Measurements from ENCODE around the gene CYTH1. TPM values are rescaled to one million over a fixed set of nuclear protein-coding genes. Genes with fewer than 3 reads are reported as not detected.

CYTH1 gene
- total and polyA plus RNA-seq, 7 experiments from 2014 or later: 297 to 452 (median 418) TPM

GRCh38 chr17:78706271-78706915 is 75.7 kb downstream of the CYTH1 start:
- ATAC-seq (no peak), DNase-seq (no peak)
- Mint-ChIP-seq H3K27me3 (no peaks in the 10 kb centered on the region), H3K36me3 (peaks cover 3 to 48% (median 25%) of the 10 kb centered on the region in 5 donors), H3K4me3 (no peak overlapping the region), H3K9me3 (no peaks in the 10 kb centered on the region), H3K4me1 (peaks cover 23 to 65% (median 49%) of the 10 kb centered on the region in 7 donors), H3K27ac (peak overlapping the region in 3 of 9 donors; percentile 2 to 43 (median 16))
- Histone ChIP-seq H3K9me3 (ENCODE audit: control insufficient read depth in 2 of 3, low read length in 3 of 3) (no peaks in the 10 kb centered on the region), H3K27me3 (ENCODE audit: control insufficient read depth in 2 of 2, insufficient read depth in 2 of 2, low read length in 2 of 2) (no peaks in the 10 kb centered on the region), H3K27ac (ENCODE audit: low read depth, low read length) (no peak overlapping the region), H3K36me3 (ENCODE audit: control insufficient read depth in 2 of 3, insufficient read depth in 3 of 3, low read length in 3 of 3) (peaks cover 21 to 73% (median 34%) of the 10 kb centered on the region in 3 experiments), H3K4me1 (ENCODE audit: control insufficient read depth in 2 of 2, insufficient read depth in 2 of 2, low read length in 2 of 2) (peaks cover 26 to 28% of the 10 kb centered on the region in 2 donors), H3K4me3 (ENCODE audit: low read length) (no peak overlapping the region)
- ChIA-PET CTCF (interaction anchor here (0.5 to 2.5 kb wide), 4 partner anchors 18 to 238 kb away, joined by 4 to 10 read pairs (median 4); no protein-coding TSS in a partner anchor), POLR2A (interaction anchor here (0.8 to 1.2 kb wide), 3 partner anchors 9 to 34 kb away, joined by 3 to 5 read pairs (median 4); no protein-coding TSS in a partner anchor)
- intact Hi-C loops (cut with micrococcal nuclease): loop anchor here in 1 of 2 donors (5.0 kb wide), 1 partner anchor 41 kb away; no protein-coding TSS in a partner anchor

DNA sequence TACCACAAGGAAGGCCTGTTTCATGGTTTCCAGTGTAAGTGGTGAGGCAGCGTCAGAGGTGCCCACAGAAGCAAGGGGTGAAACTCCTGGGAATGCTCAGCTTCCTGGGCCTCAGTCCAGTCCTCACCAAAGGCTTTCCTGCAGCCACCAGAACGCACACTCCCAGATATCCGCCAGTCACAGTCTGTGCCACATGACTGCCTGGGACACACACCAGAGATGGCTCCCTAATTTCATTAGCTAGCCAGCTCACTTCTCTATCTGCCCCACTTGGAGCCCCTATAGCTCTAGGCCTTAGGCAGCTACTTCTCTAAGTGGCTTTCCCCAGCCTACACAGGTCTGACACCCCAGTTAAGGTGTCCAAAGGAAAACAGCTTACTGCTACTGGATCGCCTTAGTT is 77.0 kb downstream of the CYTH1 start:
- H3K27ac Mint-ChIP-seq: peak overlapping the region in 7 of 9 donors; percentile 6 to 45 (median 20)
- no peak for ATAC-seq
- CTCF ChIA-PET: interaction anchor here (1.0 kb wide), 1 partner anchor 93 kb away, joined by 3 read pairs; no protein-coding TSS in a partner anchor
- peaks cover 19 to 55% (median 39%) of the 10 kb centered on the region in 7 donors for H3K4me1 Mint-ChIP-seq
- Histone ChIP-seq H3K27ac (ENCODE audit: low read depth, low read length) (no peak overlapping the region), H3K36me3 (ENCODE audit: control insufficient read depth in 2 of 3, insufficient read depth in 3 of 3, low read length in 3 of 3) (peaks cover 28 to 86% (median 38%) of the 10 kb centered on the region in 3 experiments), H3K9me3 (ENCODE audit: control insufficient read depth in 2 of 3, low read length in 3 of 3) (no peaks in the 10 kb centered on the region), H3K27me3 (ENCODE audit: control insufficient read depth in 2 of 2, insufficient read depth in 2 of 2, low read length in 2 of 2) (no peaks in the 10 kb centered on the region), H3K4me1 (ENCODE audit: control insufficient read depth in 2 of 2, insufficient read depth in 2 of 2, low read length in 2 of 2) (peaks cover 19 to 20% of the 10 kb centered on the region in 2 donors), H3K4me3 (ENCODE audit: low read length) (no peak overlapping the region)
- POLR2A ChIA-PET: interaction anchor here (0.7 to 1.1 kb wide), 3 partner anchors 31 to 139 kb away, joined by 3 read pairs; no protein-coding TSS in a partner anchor
- no peak for DNase-seq
- intact Hi-C loops (cut with micrococcal nuclease): loop anchor here in 1 of 2 donors (5.0 kb wide), 1 partner anchor 42 kb away; no protein-coding TSS in a partner anchor
- peaks cover 5 to 57% (median 26%) of the 10 kb centered on the region in 5 donors for H3K36me3 Mint-ChIP-seq
- no peaks in the 10 kb centered on the region for H3K9me3 Mint-ChIP-seq
- no peaks in the 10 kb centered on the region for H3K27me3 Mint-ChIP-seq
- no peak overlapping the region for H3K4me3 Mint-ChIP-seq

GRCh38 chr17:78704594-78704993 is 77.5 kb downstream of the CYTH1 start:
- no peak for ATAC-seq
- Histone ChIP-seq H3K27ac (ENCODE audit: low read depth, low read length) (no peak overlapping the region), H3K4me3 (ENCODE audit: low read length) (no peak overlapping the region), H3K27me3 (ENCODE audit: control insufficient read depth in 2 of 2, insufficient read depth in 2 of 2, low read length in 2 of 2) (no peaks in the 10 kb centered on the region), H3K9me3 (ENCODE audit: control insufficient read depth in 2 of 3, low read length in 3 of 3) (no peaks in the 10 kb centered on the region), H3K36me3 (ENCODE audit: control insufficient read depth in 2 of 3, insufficient read depth in 3 of 3, low read length in 3 of 3) (peaks cover 28 to 91% (median 40%) of the 10 kb centered on the region in 3 experiments), H3K4me1 (ENCODE audit: control insufficient read depth in 2 of 2, insufficient read depth in 2 of 2, low read length in 2 of 2) (peaks cover 14 to 16% of the 10 kb centered on the region in 2 donors)
- POLR2A ChIA-PET: interaction anchor here (0.7 to 1.1 kb wide), 2 partner anchors 127 to 139 kb away, joined by 3 read pairs; no protein-coding TSS in a partner anchor
- Mint-ChIP-seq H3K27me3 (no peaks in the 10 kb centered on the region), H3K4me3 (no peak overlapping the region), H3K4me1 (peaks cover 14 to 50% (median 34%) of the 10 kb centered on the region in 7 donors), H3K27ac (peak overlapping the region in 3 of 9 donors; percentile 20 to 45 (median 28)), H3K36me3 (peaks cover 5 to 57% (median 26%) of the 10 kb centered on the region in 5 donors), H3K9me3 (no peaks in the 10 kb centered on the region)
- no peak for DNase-seq
- CTCF ChIA-PET: interaction anchor here (1.0 kb wide), 1 partner anchor 94 kb away, joined by 3 read pairs; no protein-coding TSS in a partner anchor
- intact Hi-C loops (cut with micrococcal nuclease): no loop called here

GRCh38 chr17:78697554-78698343 is 84.3 kb downstream of the CYTH1 start:
- Mint-ChIP-seq H3K4me1 (peaks cover 7 to 34% (median 18%) of the 10 kb centered on the region in 7 donors), H3K9me3 (peaks cover 0 to 2% (median 0%) of the 10 kb centered on the region in 11 donors), H3K4me3 (peak overlapping the region in 3 of 10 donors; percentile 18 to 39 (median 38)), H3K27me3 (no peaks in the 10 kb centered on the region), H3K36me3 (peaks cover 17 to 75% (median 59%) of the 10 kb centered on the region in 5 donors), H3K27ac (peak overlapping the region; percentile 40 to 86 (median 68))
- peak; percentile 26 for ATAC-seq
- ChIA-PET CTCF (interaction anchor here (0.6 to 1.0 kb wide), 4 partner anchors 9 to 45 kb away, joined by 3 to 6 read pairs (median 5); no protein-coding TSS in a partner anchor), POLR2A (interaction anchor here (1.1 to 1.2 kb wide), 2 partner anchors 16 to 45 kb away, joined by 3 to 4 read pairs; no protein-coding TSS in a partner anchor)
- Histone ChIP-seq H3K9me3 (ENCODE audit: control insufficient read depth in 2 of 3, low read length in 3 of 3) (no peaks in the 10 kb centered on the region), H3K4me3 (ENCODE audit: low read length) (no peak overlapping the region), H3K4me1 (ENCODE audit: control insufficient read depth in 2 of 2, insufficient read depth in 2 of 2, low read length in 2 of 2) (no peaks in the 10 kb centered on the region), H3K36me3 (ENCODE audit: control insufficient read depth in 2 of 3, insufficient read depth in 3 of 3, low read length in 3 of 3) (peaks cover 66 to 99% (median 78%) of the 10 kb centered on the region in 3 experiments), H3K27me3 (ENCODE audit: control insufficient read depth in 2 of 2, insufficient read depth in 2 of 2, low read length in 2 of 2) (no peaks in the 10 kb centered on the region), H3K27ac (ENCODE audit: low read depth, low read length) (no peak overlapping the region)
- DNase-seq: no peak
- intact Hi-C loops (cut with micrococcal nuclease): no loop called here

DNA sequence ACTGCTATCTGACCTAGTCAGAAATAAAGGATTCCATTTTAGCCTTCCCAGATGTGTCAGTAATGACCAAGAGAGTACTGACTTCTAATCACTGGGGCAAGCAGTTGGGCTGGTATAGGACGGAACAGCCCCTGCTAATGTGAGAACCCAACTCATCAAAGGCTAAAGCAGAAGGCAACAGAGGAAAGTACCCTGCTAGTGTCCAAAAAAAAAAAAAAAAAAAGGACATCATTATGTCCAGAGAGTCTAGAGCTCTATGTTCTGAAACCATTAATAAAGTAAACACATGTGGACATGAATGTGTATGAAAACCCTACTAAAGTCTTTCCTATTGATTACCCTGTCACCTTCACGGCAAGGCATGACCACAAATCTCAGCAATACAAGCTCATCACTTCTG is 85.0 kb downstream of the CYTH1 start:
- Mint-ChIP-seq H3K9me3 (peaks cover 0 to 2% (median 0%) of the 10 kb centered on the region in 11 donors), H3K27ac (peak overlapping the region in 8 of 9 donors; percentile 6 to 86 (median 68)), H3K27me3 (no peaks in the 10 kb centered on the region), H3K36me3 (peaks cover 22 to 77% (median 63%) of the 10 kb centered on the region in 5 donors), H3K4me1 (peaks cover 7 to 34% (median 20%) of the 10 kb centered on the region in 7 donors), H3K4me3 (no peak overlapping the region)
- DNase-seq (no peak), ATAC-seq (no peak)
- Histone ChIP-seq H3K9me3 (ENCODE audit: control insufficient read depth in 2 of 3, low read length in 3 of 3) (no peaks in the 10 kb centered on the region), H3K36me3 (ENCODE audit: control insufficient read depth in 2 of 3, insufficient read depth in 3 of 3, low read length in 3 of 3) (peaks cover 66 to 99% (median 79%) of the 10 kb centered on the region in 3 experiments), H3K4me3 (ENCODE audit: low read length) (no peak overlapping the region), H3K27ac (ENCODE audit: low read depth, low read length) (no peak overlapping the region), H3K27me3 (ENCODE audit: control insufficient read depth in 2 of 2, insufficient read depth in 2 of 2, low read length in 2 of 2) (no peaks in the 10 kb centered on the region), H3K4me1 (ENCODE audit: control insufficient read depth in 2 of 2, insufficient read depth in 2 of 2, low read length in 2 of 2) (no peaks in the 10 kb centered on the region)
- intact Hi-C loops (cut with micrococcal nuclease): no loop called here
- POLR2A ChIA-PET: no interaction called here
- CTCF ChIA-PET: interaction anchor here (0.6 to 0.9 kb wide), 4 partner anchors 8 to 44 kb away, joined by 3 to 6 read pairs (median 4); no protein-coding TSS in a partner anchor
